CD14-positive monocyte (primary cell): ENCODE results near the gene DENND11. TPM values are rescaled to one million over a fixed set of nuclear protein-coding genes. Genes with fewer than 3 reads are reported as not detected.

Source experiments
- DNase-seq, 3 donors: peaks; one replicate each; pipeline ENCODE4 v3.0.0-alpha.2; 2011 to 2022
- H2AFZ ChIP-seq: 2 replicates; pipeline ENCODE4 v1.6.0; 2012; ENCODE audit warnings: mild to moderate bottlenecking, low read depth, low read length, inconsistent platforms; ENCODE audit not compliant: insufficient read depth, poor library complexity, severe bottlenecking
- H3K27ac ChIP-seq, 2 donors: 1 replicate in 1 of 2; 2 replicates in 1 of 2; pipeline ENCODE4 v1.5.1; 2012 to 2013; ENCODE audit warnings: low read length in 2 of 2, control low read depth in 1 of 2, inconsistent platforms in 1 of 2, low read depth in 1 of 2, mild to moderate bottlenecking in 1 of 2
- H3K27me3 ChIP-seq, 2 donors: one replicate each; pipeline versions ENCODE4 v1.6.0 to v1.6.1; 2011 to 2013; ENCODE audit warnings: low read length in 2 of 2; ENCODE audit not compliant: control insufficient read depth in 2 of 2, insufficient read depth in 2 of 2
- H3K36me3 ChIP-seq, 2 donors: replicated peaks in 1 of 2; 1 replicate in 1 of 2; 2 replicates in 1 of 2; pipeline versions ENCODE4 v1.5.1 to v1.6.1; 2012 to 2013; ENCODE audit warnings: low read length in 2 of 2, control low read depth in 1 of 2, inconsistent platforms in 1 of 2, mild to moderate bottlenecking in 1 of 2; ENCODE audit not compliant: insufficient read depth in 2 of 2, control insufficient read depth in 1 of 2
- H3K4me1 ChIP-seq, 2 donors: 1 replicate in 1 of 2; 2 replicates in 1 of 2; pipeline versions ENCODE4 v1.5.1 to v1.6.1; 2012 to 2013; ENCODE audit warnings: low read length in 2 of 2, control low read depth in 1 of 2, inconsistent platforms in 1 of 2, mild to moderate bottlenecking in 1 of 2, moderate library complexity in 1 of 2; ENCODE audit not compliant: insufficient read depth in 2 of 2, control insufficient read depth in 1 of 2
- H3K4me2 ChIP-seq: replicated peaks from 2 replicates; pipeline ENCODE3; 2012; ENCODE audit warnings: low read length, moderate library complexity, mild to moderate bottlenecking; ENCODE audit not compliant: poor library complexity, severe bottlenecking; ENCODE audit errors: extremely low read depth
- H3K4me3 ChIP-seq, 3 experiments: fragments of 200-600 bp in 1 of 3; sonication (generic) in 1 of 3; replicated peaks in 1 of 3; 1 replicate in 2 of 3; 2 replicates in 1 of 3; pipeline ENCODE4 v1.5.1; 2011 to 2013; ENCODE audit warnings: low read length in 3 of 3, mild to moderate bottlenecking in 3 of 3, control low read depth in 2 of 3, low read depth in 2 of 3, inconsistent platforms in 1 of 3, moderate library complexity in 1 of 3
- H3K79me2 ChIP-seq: 2 replicates; pipeline ENCODE4 v1.6.0; 2012; ENCODE audit warnings: mild to moderate bottlenecking, control low read depth, inconsistent platforms, low read length, moderate library complexity; ENCODE audit not compliant: insufficient read depth
- H3K9ac ChIP-seq: 2 replicates; pipeline ENCODE4 v1.6.0; 2017; ENCODE audit warnings: low read length, mild to moderate bottlenecking; ENCODE audit not compliant: insufficient read depth, poor library complexity, severe bottlenecking
- H3K9me3 ChIP-seq, 2 donors: replicated peaks in 1 of 2; 1 replicate in 1 of 2; 2 replicates in 1 of 2; pipeline versions ENCODE4 v1.5.1 to v1.6.1; 2012 to 2013; ENCODE audit warnings: low read length in 2 of 2, control low read depth in 1 of 2; ENCODE audit not compliant: control insufficient read depth in 1 of 2, insufficient read depth in 1 of 2
- H4K20me1 ChIP-seq: 2 replicates; pipeline ENCODE4 v1.6.0; 2012; ENCODE audit warnings: mild to moderate bottlenecking, low read length, control low read depth, moderate library complexity; ENCODE audit not compliant: insufficient read depth
- H3K27ac Mint-ChIP-seq, 7 donors: one replicate each; pipeline ENCODE4 v1.8.0; 2020; ENCODE audit warnings: mild to moderate bottlenecking in 7 of 7, mixed read lengths in 7 of 7, moderate library complexity in 6 of 7, inconsistent platforms in 2 of 7
- H3K27me3 Mint-ChIP-seq, 3 donors: one replicate each; pipeline ENCODE4 v1.8.0; 2021 to 2022; ENCODE audit warnings: low read depth in 3 of 3, mild to moderate bottlenecking in 3 of 3, mixed read lengths in 3 of 3, moderate library complexity in 3 of 3, inconsistent platforms in 1 of 3
- H3K36me3 Mint-ChIP-seq, 2 donors: one replicate each; pipeline ENCODE4 v1.8.0; 2020; ENCODE audit warnings: mixed read lengths in 2 of 2, inconsistent platforms in 1 of 2, mild to moderate bottlenecking in 1 of 2
- H3K4me1 Mint-ChIP-seq: one replicate; pipeline ENCODE4 v1.8.0; 2020; ENCODE audit warnings: mild to moderate bottlenecking, mixed read lengths
- H3K4me3 Mint-ChIP-seq, 2 donors: one replicate each; pipeline ENCODE4 v1.8.0; 2020; ENCODE audit warnings: mild to moderate bottlenecking in 2 of 2, mixed read lengths in 2 of 2, moderate library complexity in 1 of 2
- H3K9me3 Mint-ChIP-seq, 7 donors: one replicate each; pipeline ENCODE4 v1.8.0; 2020 to 2022; ENCODE audit warnings: mixed read lengths in 7 of 7, mild to moderate bottlenecking in 6 of 7, moderate library complexity in 6 of 7, inconsistent platforms in 2 of 7
- CTCF ChIP-seq: fragments of 200-600 bp; IDR thresholded peaks from one replicate; pipeline ENCODE4 v1.8.0; 2022; ENCODE audit warnings: antibody characterized with exemption, mild to moderate bottlenecking
- WGBS: methylation state at CpG from one replicate; pipeline ENCODE4 v1.1.5; 2013; ENCODE audit warnings: missing lambda C conversion rate; ENCODE audit not compliant: insufficient coverage; 5-methylcytosine and 5-hydroxymethylcytosine counted together
- intact Hi-C, 2 donors: fragments of 100-400 bp; cut with micrococcal nuclease; formaldehyde crosslinking; loops; one replicate each; pipeline versions ENCODE4 v1.15.0 to v1.15.1; 2023
- polyA plus RNA-seq, 3 donors: library from polyadenylated mRNA; depleted of rRNA in 1 of 3; unstranded in 2 of 3; stranded (reverse) in 1 of 3; fragments of 300-500 nt in 2 of 3; fragments of >200 nt in 1 of 3; fragmentation: Illumina TruSeq in 2 of 3; gene quantifications; 1 replicate in 2 of 3; 2 replicates in 1 of 3; pipeline ENCODE4 v1.2.3, GENCODE V29; 2012 to 2021

Gene DENND11
- polyA plus RNA-seq, 3 donors, result 1.4 to 4.7 (median 1.9) TPM

GRCh38 chr7:141714571-141714970 lies 12.6 kb upstream of the DENND11 start:
- Histone ChIP-seq H3K4me1 (no peaks in the 10 kb centered on the region), H3K27ac (no peak overlapping the region), H3K9ac (no peak overlapping the region), H3K27me3 (no peaks in the 10 kb centered on the region), H3K79me2 (no peaks in the 10 kb centered on the region), H3K4me2 (no peak overlapping the region), H3K4me3 (no peak overlapping the region), H4K20me1 (no peaks in the 10 kb centered on the region), H3K9me3 (no peaks in the 10 kb centered on the region), H3K36me3 (no peaks in the 10 kb centered on the region), H2AFZ (no peak overlapping the region)
- Mint-ChIP-seq H3K36me3 (no peaks in the 10 kb centered on the region), H3K4me3 (no peak overlapping the region), H3K4me1 (no peaks in the 10 kb centered on the region), H3K9me3 (no peaks in the 10 kb centered on the region), H3K27ac (no peak overlapping the region), H3K27me3 (peaks cover 0 to 2% (median 1%) of the 10 kb centered on the region in 3 donors)
- no CpG with 5 or more reads among the region's 2 CpGs for WGBS
- intact Hi-C loops, result no loop called here
- no peak for DNase-seq
- TF ChIP-seq CTCF, result no peak

- Histone ChIP-seq H3K4me1 (no peaks in the 10 kb centered on the region), H3K27ac (no peak overlapping the region), H3K36me3 (no peaks in the 10 kb centered on the region), H3K27me3 (no peaks in the 10 kb centered on the region), H2AFZ (no peak overlapping the region), H3K4me2 (no peak overlapping the region), H3K9ac (no peak overlapping the region), H3K9me3 (no peaks in the 10 kb centered on the region), H3K4me3 (no peak overlapping the region), H3K79me2 (no peaks in the 10 kb centered on the region), H4K20me1 (no peaks in the 10 kb centered on the region)
- DNase-seq, result no peak
- H3K36me3 Mint-ChIP-seq, result no peaks in the 10 kb centered on the region
- no peaks in the 10 kb centered on the region for H3K4me1 Mint-ChIP-seq
- no peak overlapping the region for H3K27ac Mint-ChIP-seq
- H3K4me3 Mint-ChIP-seq, result no peak overlapping the region
- peaks cover 0 to 2% (median 1%) of the 10 kb centered on the region in 3 donors for H3K27me3 Mint-ChIP-seq
- H3K9me3 Mint-ChIP-seq, result no peaks in the 10 kb centered on the region
- no peak for TF ChIP-seq CTCF
- intact Hi-C loops, result no loop called here
- 100% methylated on average over 1 of the region's 1 CpG for WGBS
Measured at GRCh38 chr7:141713890-141714289, 11.9 kb upstream of the DENND11 start.
